ENCODE data around the gene EPAS1. TPM values are rescaled to one million over a fixed set of nuclear protein-coding genes. Genes with fewer than 3 reads are reported as not detected.

Gene EPAS1
- total and polyA plus RNA-seq, 2 of the 13 experiments (the other 11 are each of a cell fraction or from before 2014, with no cell fraction given), result 47.1 to 182 TPM

- no peak for TF ChIP-seq NFIB (CRISPR knock-in tag; IDR thresholded peaks at IDR 0.05; ENCODE audit: borderline replicate concordance)
- 0 out of 2 replicates have a peak, but pooled peaks have one; percentile 19 for TF ChIP-seq FOXJ3 (CRISPR knock-in tag; IDR thresholded peaks at IDR 0.05; ENCODE audit: borderline replicate concordance)
- peak; percentile 84; the same call in 1 of the 2 replicates for TF ChIP-seq ZIK1 (CRISPR knock-in tag; IDR thresholded peaks at IDR 0.05; ENCODE audit: borderline replicate concordance, low read depth)
- no peak for TF ChIP-seq HMGA1 (CRISPR knock-in tag; conservative IDR thresholded peaks at IDR 0.05)
- TF ChIP-seq ZBTB4 (CRISPR knock-in tag; IDR thresholded peaks at IDR 0.05; ENCODE audit: borderline replicate concordance), result no peak; the same call in 1 of the 2 replicates
- TF ChIP-seq EEA1 (CRISPR knock-in tag; IDR thresholded peaks at IDR 0.05; ENCODE audit: borderline replicate concordance), result peak; percentile 87; the same call in 1 of the 2 replicates
- no peak for TF ChIP-seq CBX2 (IDR thresholded peaks at IDR 0.05; ENCODE audit: low read depth, low read length)
- no peak; the same call in 1 of the 2 replicates for TF ChIP-seq CBX2 (CRISPR knock-in tag; IDR thresholded peaks at IDR 0.05; ENCODE audit: low read depth)
- TF ChIP-seq ELF3 (CRISPR knock-in tag; IDR thresholded peaks at IDR 0.05), result peak; percentile 1; the same call in 1 of the 2 replicates
- TF ChIP-seq AKAP8 (CRISPR knock-in tag; IDR thresholded peaks at IDR 0.05), result no peak
- TF ChIP-seq ZSCAN29 (CRISPR knock-in tag; conservative IDR thresholded peaks at IDR 0.05), result no peak
- TF ChIP-seq ZSCAN25 (CRISPR knock-in tag; IDR thresholded peaks at IDR 0.05), result 0 out of 2 replicates have a peak, but pooled peaks have one; percentile 6
- peak; percentile 54; the same call in 1 of the 2 replicates for TF ChIP-seq RARA (CRISPR knock-in tag; IDR thresholded peaks at IDR 0.05)
- peak; percentile 59; the same call in 1 of the 2 replicates for TF ChIP-seq ZNF547 (CRISPR knock-in tag; IDR thresholded peaks at IDR 0.05)
- TF ChIP-seq RFX1 (IDR thresholded peaks at IDR 0.05), result no peak
- TF ChIP-seq SMARCC2 (IDR thresholded peaks at IDR 0.05), result no peak
- 0 out of 2 replicates have a peak, but pooled peaks have one; percentile 6 for TF ChIP-seq ELF1 (CRISPR knock-in tag; IDR thresholded peaks at IDR 0.05)
- TF ChIP-seq NAIF1 (CRISPR knock-in tag; IDR thresholded peaks at IDR 0.05; ENCODE audit: borderline replicate concordance), result peak; percentile 11; the same call in 1 of the 2 replicates
- no peak for TF ChIP-seq MEIS2 (CRISPR knock-in tag; IDR thresholded peaks at IDR 0.05)
- no peak for TF ChIP-seq POLR2AphosphoS2 (IDR thresholded peaks at IDR 0.05; ENCODE audit: low read depth, low read length)
- peak; percentile 85 for TF ChIP-seq TGIF2 (CRISPR knock-in tag; IDR thresholded peaks at IDR 0.05)
- TF ChIP-seq SKI (IDR thresholded peaks at IDR 0.05; ENCODE audit: partially characterized antibody), result peak; percentile 53
- TF ChIP-seq DDIT3 (CRISPR knock-in tag; IDR thresholded peaks at IDR 0.05), result no peak
- no peak for TF ChIP-seq ZZZ3 (CRISPR knock-in tag; IDR thresholded peaks at IDR 0.05; ENCODE audit: borderline replicate concordance)
- TF ChIP-seq IRX3 (CRISPR knock-in tag; IDR thresholded peaks at IDR 0.05; ENCODE audit: borderline replicate concordance, low read depth), result no peak
- peak; percentile 60; the same call in 1 of the 2 replicates for TF ChIP-seq NRL (CRISPR knock-in tag; IDR thresholded peaks at IDR 0.05; ENCODE audit: borderline replicate concordance)
- TF ChIP-seq TAF15 (IDR thresholded peaks at IDR 0.05; ENCODE audit: low read depth, low read length, poor library complexity, severe bottlenecking), result peak; percentile 49
- no peak for TF ChIP-seq NR1H2 (CRISPR knock-in tag; IDR thresholded peaks at IDR 0.05; ENCODE audit: borderline replicate concordance, low read depth)
Observed at GRCh38 chr2:46297546-46298271, 502 bp downstream of the EPAS1 start (continued).
